ENCODE data around the gene NHSL2.
A peak's percentile ranks its signal among the peaks of the same experiment; 100 is the strongest.
"Not testable (repeated sequence)": the region's sequence is repeated elsewhere in the genome, so short reads cannot be mapped to it uniquely, and the experiment has no call there.

The NHSL2 gene

GRCh38 chrX:71910643-71910985 lies at the start of gene NHSL2:
Gene NHSL2 (plus strand): TSS chrX:71910845.
- no peak for DNase-seq (ENCODE audit: extremely low read depth, low read depth)
- peak within 1 kb of the TSS; percentile 56 for H3K4me3 ChIP-seq (replicated peaks; ENCODE audit: low read depth, low read length)

DNA sequence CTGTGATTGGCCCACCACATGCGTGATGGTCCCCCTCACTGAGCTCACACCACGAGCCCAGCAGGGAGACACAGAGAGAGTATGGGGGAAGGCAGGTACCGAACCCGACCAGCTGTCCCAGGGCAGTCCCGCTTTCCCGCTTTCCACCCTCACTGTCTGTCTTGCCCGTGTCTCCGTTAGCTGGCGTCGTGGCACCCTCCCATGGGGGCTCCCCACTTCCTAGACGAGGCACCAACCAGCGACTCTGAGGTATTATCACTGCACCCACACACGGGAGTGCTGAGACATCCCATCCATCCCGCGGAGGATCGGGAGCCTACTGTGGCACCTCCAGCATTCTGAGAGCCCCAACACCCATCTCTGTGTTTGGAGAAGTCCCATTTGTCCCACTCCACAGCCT lies 43.0 kb upstream of the NHSL2 start:
- H3K4me3 ChIP-seq (replicated peaks; ENCODE audit: low read depth, low read length) = no peak overlapping the region
- no peak for DNase-seq (ENCODE audit: extremely low read depth, low read depth)
- TF ChIP-seq, protein P1, sequence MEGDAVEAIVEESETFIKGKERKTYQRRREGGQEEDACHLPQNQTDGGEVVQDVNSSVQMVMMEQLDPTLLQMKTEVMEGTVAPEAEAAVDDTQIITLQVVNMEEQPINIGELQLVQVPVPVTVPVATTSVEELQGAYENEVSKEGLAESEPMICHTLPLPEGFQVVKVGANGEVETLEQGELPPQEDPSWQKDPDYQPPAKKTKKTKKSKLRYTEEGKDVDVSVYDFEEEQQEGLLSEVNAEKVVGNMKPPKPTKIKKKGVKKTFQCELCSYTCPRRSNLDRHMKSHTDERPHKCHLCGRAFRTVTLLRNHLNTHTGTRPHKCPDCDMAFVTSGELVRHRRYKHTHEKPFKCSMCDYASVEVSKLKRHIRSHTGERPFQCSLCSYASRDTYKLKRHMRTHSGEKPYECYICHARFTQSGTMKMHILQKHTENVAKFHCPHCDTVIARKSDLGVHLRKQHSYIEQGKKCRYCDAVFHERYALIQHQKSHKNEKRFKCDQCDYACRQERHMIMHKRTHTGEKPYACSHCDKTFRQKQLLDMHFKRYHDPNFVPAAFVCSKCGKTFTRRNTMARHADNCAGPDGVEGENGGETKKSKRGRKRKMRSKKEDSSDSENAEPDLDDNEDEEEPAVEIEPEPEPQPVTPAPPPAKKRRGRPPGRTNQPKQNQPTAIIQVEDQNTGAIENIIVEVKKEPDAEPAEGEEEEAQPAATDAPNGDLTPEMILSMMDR (IDR thresholded peaks at IDR 0.05; ENCODE audit: low read depth, low read length, missing control alignments) = no peak

More at GRCh38 chrX:71910643-71910985, at the start of gene NHSL2:
- TF ChIP-seq, protein P1 (IDR thresholded peaks at IDR 0.05; ENCODE audit: low read depth, low read length, missing control alignments) = no peak

DNA sequence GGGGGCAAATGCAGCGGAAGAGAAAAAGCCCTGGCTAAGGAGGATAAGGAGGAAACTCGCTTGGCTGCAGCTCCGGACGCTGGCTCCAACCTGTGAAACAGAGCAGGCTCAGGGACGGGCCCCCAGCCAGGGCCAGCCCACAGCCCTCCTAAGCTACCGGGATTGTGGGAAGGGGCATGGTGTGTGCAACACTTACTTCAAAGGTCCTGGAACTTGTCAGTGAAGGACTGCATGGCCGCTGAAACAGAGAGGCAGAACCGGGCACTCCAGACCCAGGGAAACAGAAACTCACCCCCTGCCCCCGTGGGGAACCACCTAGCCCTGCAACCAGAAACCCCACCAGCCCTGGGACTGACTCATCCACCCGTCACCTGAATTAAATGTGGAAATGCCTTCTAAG lies 41.1 kb upstream of the NHSL2 start:
- not testable (repeated sequence) for DNase-seq (ENCODE audit: extremely low read depth, low read depth); H3K4me3 ChIP-seq (replicated peaks; ENCODE audit: low read depth, low read length)

- DNase-seq (ENCODE audit: extremely low read depth, low read depth) = peak; percentile 3
- TF ChIP-seq, protein P1 (IDR thresholded peaks at IDR 0.05; ENCODE audit: low read depth, low read length, missing control alignments) = peak; percentile 29
- no peak overlapping the region for H3K4me3 ChIP-seq (replicated peaks; ENCODE audit: low read depth, low read length)
These were observed 40.2 kb upstream of the NHSL2 start for GRCh38 chrX:71870208-71871098.

- DNase-seq (ENCODE audit: extremely low read depth, low read depth) = no peak
- no peak overlapping the region for H3K4me3 ChIP-seq (replicated peaks; ENCODE audit: low read depth, low read length)
- TF ChIP-seq, protein P1 (IDR thresholded peaks at IDR 0.05; ENCODE audit: low read depth, low read length, missing control alignments) = no peak
These were observed 39.3 kb upstream of the NHSL2 start for GRCh38 chrX:71871367-71871766.

GRCh38 chrX:71872542-71873458 lies 37.8 kb upstream of the NHSL2 start:
- no peak overlapping the region for H3K4me3 ChIP-seq (replicated peaks; ENCODE audit: low read depth, low read length)
- TF ChIP-seq, protein P1 (IDR thresholded peaks at IDR 0.05; ENCODE audit: low read depth, low read length, missing control alignments) = no peak
- no peak for DNase-seq (ENCODE audit: extremely low read depth, low read depth)

GRCh38 chrX:71873459-71873833 lies 37.2 kb upstream of the NHSL2 start:
- H3K4me3 ChIP-seq (replicated peaks; ENCODE audit: low read depth, low read length) = no peak overlapping the region
- no peak for DNase-seq (ENCODE audit: extremely low read depth, low read depth)
- TF ChIP-seq, protein P1 (IDR thresholded peaks at IDR 0.05; ENCODE audit: low read depth, low read length, missing control alignments) = no peak

- not testable (repeated sequence) for H3K4me3 ChIP-seq (replicated peaks; ENCODE audit: low read depth, low read length); DNase-seq (ENCODE audit: extremely low read depth, low read depth)
These were observed 33.8 kb upstream of the NHSL2 start for GRCh38 chrX:71876841-71877240.
